Common myeloid progenitor, CD34-positive (primary cell): ENCODE results near the gene CYS1.
A peak's percentile ranks its signal among the peaks of the same experiment; 100 is the strongest.

ENCODE experiments used
- CTCF ChIA-PET: fragments of 350-600 bp; sonication (Branson Sonifier 250); formaldehyde crosslinking; loops from one replicate; lab custom pipeline; 2021; ENCODE audit warnings: antibody characterized with exemption; lab: Charles Lee
- POLR2A ChIA-PET: fragments of 350-600 bp; sonication (Branson Sonifier 250); formaldehyde crosslinking; loops from one replicate; lab custom pipeline; 2021; ENCODE audit warnings: antibody characterized with exemption; lab: Charles Lee
- DNase-seq, 3 donors: peaks; one replicate each; pipeline versions ENCODE4 v3.0.0 to v3.0.0-alpha.2; 2013
- H3K27ac ChIP-seq, 2 experiments: 1 replicate in 1 of 2; 2 replicates in 1 of 2; pipeline ENCODE4 v1.7.0; 2013; ENCODE audit warnings: inconsistent platforms in 2 of 2, low read length in 2 of 2, mild to moderate bottlenecking in 2 of 2, low read depth in 1 of 2, moderate library complexity in 1 of 2; ENCODE audit not compliant: severe bottlenecking in 2 of 2, insufficient read depth in 1 of 2, poor library complexity in 1 of 2
- H3K27me3 ChIP-seq, 5 experiments: replicated peaks in 2 of 5; 1 replicate in 3 of 5; 2 replicates in 2 of 5; pipeline versions ENCODE4 v1.6.1 to v1.7.0; 2013; ENCODE audit warnings: low read length in 4 of 5, mild to moderate bottlenecking in 2 of 5, moderate library complexity in 2 of 5, inconsistent platforms in 1 of 5; ENCODE audit not compliant: insufficient read depth in 5 of 5, control insufficient read depth in 4 of 5
- H3K36me3 ChIP-seq, 4 experiments: 1 replicate in 2 of 4; 2 replicates in 2 of 4; pipeline versions ENCODE4 v1.6.1 to v1.7.0; 2013; ENCODE audit warnings: low read length in 3 of 4, control low read depth in 1 of 4, mild to moderate bottlenecking in 1 of 4; ENCODE audit not compliant: control insufficient read depth in 4 of 4, insufficient read depth in 4 of 4
- H3K4me1 ChIP-seq, 4 experiments: 1 replicate in 3 of 4; 2 replicates in 1 of 4; pipeline versions ENCODE4 v1.6.1 to v1.7.1; 2013; ENCODE audit warnings: low read length in 3 of 4, mild to moderate bottlenecking in 3 of 4, control low read depth in 1 of 4, inconsistent platforms in 1 of 4, moderate library complexity in 1 of 4; ENCODE audit not compliant: control insufficient read depth in 4 of 4, insufficient read depth in 4 of 4; ENCODE audit errors: control extremely low read depth in 1 of 4
- H3K4me3 ChIP-seq, 7 experiments: 1 replicate in 4 of 7; 2 replicates in 3 of 7; pipeline versions ENCODE4 v1.5.1 to v1.7.0; 2013; ENCODE audit warnings: mild to moderate bottlenecking in 7 of 7, low read length in 6 of 7, moderate library complexity in 6 of 7, inconsistent platforms in 2 of 7, low read depth in 2 of 7, control low read depth in 1 of 7; ENCODE audit not compliant: insufficient read depth in 4 of 7, control insufficient read depth in 1 of 7; ENCODE audit errors: extremely low read depth in 1 of 7
- H3K9me3 ChIP-seq, 5 experiments: 1 replicate in 4 of 5; 2 replicates in 1 of 5; pipeline versions ENCODE4 v1.6.1 to v1.7.1; 2013; ENCODE audit warnings: low read length in 4 of 5, mild to moderate bottlenecking in 2 of 5, inconsistent platforms in 1 of 5, low read depth in 1 of 5, moderate library complexity in 1 of 5; ENCODE audit not compliant: control insufficient read depth in 4 of 5, insufficient read depth in 2 of 5; ENCODE audit errors: control extremely low read depth in 1 of 5
- WGBS: methylation state at CpG from one replicate; pipeline ENCODE4 v1.1.5; 2013; ENCODE audit not compliant: insufficient coverage; 5-methylcytosine and 5-hydroxymethylcytosine counted together

Gene CYS1

DNA sequence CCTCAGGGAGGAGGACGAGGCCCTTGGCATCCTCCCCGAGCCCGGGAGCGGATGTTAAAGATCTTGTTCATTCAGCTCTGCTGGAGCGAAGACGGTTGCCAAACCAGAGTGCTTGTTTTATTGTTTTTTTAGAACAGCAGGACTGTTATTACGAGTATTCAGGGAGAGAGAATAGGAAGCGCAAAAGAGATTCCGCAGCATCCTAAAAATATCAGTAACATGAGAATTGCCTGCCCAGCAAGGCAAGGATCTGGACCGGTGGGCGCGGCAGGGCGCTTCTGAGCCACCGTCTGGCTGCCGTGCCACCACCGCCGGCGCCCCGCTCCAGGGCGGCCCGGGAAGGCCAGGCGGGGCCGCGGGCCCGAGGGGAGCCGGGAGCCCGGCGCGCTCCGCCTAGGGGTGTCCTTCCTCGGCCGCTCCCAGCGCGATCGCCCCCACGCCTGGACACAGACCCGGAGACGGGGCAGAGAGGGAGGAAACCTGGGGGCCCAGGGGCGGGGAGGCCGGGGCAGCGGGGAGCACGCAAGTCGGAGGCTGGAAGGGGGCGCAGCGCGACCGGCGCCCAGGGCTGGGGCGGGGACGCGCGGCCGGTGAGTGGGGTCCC, 843 bp downstream of the CYS1 start:
- no peaks in the 10 kb centered on the region for H3K9me3 ChIP-seq
- ChIA-PET POLR2A (no interaction called here), CTCF (interaction anchor here (1.1 to 14.4 kb wide), 5 partner anchors 10 to 46 kb away, joined by 3 to 130 read pairs (median 4); no protein-coding TSS in a partner anchor)
- peaks cover 2 to 20% (median 19%) of the 10 kb centered on the region in 4 experiments for H3K4me1 ChIP-seq
- WGBS: 2% methylated on average over 30 of the region's 53 CpGs
- peak overlapping the region in 5 of 7 experiments; percentile 30 to 63 (median 53) for H3K4me3 ChIP-seq
- peak in 2 of 3 donors; percentile 25 to 43 for DNase-seq
- peaks cover 2 to 96% (median 44%) of the 10 kb centered on the region in 5 experiments for H3K27me3 ChIP-seq
- H3K27ac ChIP-seq: no peak overlapping the region
- no peaks in the 10 kb centered on the region for H3K36me3 ChIP-seq

DNA sequence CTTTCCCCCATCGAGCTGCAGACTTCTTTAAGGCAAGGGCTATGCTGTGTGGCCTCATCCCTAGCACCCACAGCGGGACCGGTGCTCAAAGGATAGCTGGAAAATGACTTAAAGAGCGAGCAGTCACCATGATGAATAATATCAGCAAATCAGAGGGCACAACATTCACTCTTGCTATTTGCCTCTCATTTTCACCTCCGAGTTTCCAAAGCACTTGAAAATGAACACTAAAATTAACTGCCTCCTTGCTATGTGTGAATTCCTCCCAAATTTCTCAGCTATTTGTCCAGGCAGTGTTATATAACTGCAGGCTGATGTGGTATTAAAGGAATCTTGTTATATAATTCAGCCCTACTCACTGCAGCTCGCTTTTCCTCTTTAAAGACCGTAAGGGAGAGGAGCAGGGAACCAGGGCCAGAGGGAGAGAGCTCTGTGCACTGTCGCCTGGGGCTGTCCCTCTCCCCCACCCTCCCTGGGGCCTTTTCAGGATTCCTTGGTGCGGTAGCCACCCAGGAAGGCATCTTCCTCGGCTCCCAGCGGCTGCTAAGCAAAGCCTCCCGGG, 1.4 kb downstream of the CYS1 start:
- ChIA-PET POLR2A (no interaction called here), CTCF (interaction anchor here (1.1 to 14.4 kb wide), 5 partner anchors 11 to 46 kb away, joined by 3 to 130 read pairs (median 4); no protein-coding TSS in a partner anchor)
- H3K9me3 ChIP-seq: no peaks in the 10 kb centered on the region
- no peaks in the 10 kb centered on the region for H3K36me3 ChIP-seq
- peak overlapping the region in 2 of 7 experiments; percentile 60 to 63 for H3K4me3 ChIP-seq
- peaks cover 2 to 96% (median 41%) of the 10 kb centered on the region in 5 experiments for H3K27me3 ChIP-seq
- no peak overlapping the region for H3K27ac ChIP-seq
- DNase-seq: no peak
- WGBS: 30% methylated on average over 11 of the region's 12 CpGs
- H3K4me1 ChIP-seq: peaks cover 2 to 20% (median 19%) of the 10 kb centered on the region in 4 experiments

DNA sequence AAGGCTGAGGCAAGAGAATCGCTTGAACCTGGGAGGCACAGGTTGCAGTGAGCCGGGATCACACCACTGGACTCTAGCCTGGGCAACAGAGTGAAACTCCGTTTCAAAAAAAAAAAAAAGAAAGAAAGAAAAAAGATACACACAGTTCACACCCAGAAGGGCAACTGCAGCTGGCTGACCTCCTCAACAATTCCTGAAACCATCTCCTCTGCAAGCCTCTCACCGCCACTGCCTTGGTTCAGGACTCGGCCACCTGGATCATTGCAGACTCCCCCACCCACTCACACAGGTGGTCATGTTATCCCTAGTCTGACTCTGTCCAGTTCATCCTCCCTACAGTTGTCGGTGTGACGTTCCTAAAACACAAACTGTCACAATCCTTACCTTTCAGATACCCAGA, 2.2 kb downstream of the CYS1 start:
- no peak overlapping the region for H3K4me3 ChIP-seq
- no peaks in the 10 kb centered on the region for H3K9me3 ChIP-seq
- no peak for DNase-seq
- POLR2A ChIA-PET: no interaction called here
- H3K27ac ChIP-seq: no peak overlapping the region
- H3K36me3 ChIP-seq: no peaks in the 10 kb centered on the region
- 83% methylated on average over 4 of the region's 7 CpGs for WGBS
- H3K27me3 ChIP-seq: peaks cover 2 to 96% (median 34%) of the 10 kb centered on the region in 5 experiments
- CTCF ChIA-PET: interaction anchor here (1.1 to 14.4 kb wide), 3 partner anchors 12 to 20 kb away, joined by 4 to 130 read pairs (median 23); no protein-coding TSS in a partner anchor
- H3K4me1 ChIP-seq: peaks cover 2 to 20% (median 19%) of the 10 kb centered on the region in 4 experiments

DNA sequence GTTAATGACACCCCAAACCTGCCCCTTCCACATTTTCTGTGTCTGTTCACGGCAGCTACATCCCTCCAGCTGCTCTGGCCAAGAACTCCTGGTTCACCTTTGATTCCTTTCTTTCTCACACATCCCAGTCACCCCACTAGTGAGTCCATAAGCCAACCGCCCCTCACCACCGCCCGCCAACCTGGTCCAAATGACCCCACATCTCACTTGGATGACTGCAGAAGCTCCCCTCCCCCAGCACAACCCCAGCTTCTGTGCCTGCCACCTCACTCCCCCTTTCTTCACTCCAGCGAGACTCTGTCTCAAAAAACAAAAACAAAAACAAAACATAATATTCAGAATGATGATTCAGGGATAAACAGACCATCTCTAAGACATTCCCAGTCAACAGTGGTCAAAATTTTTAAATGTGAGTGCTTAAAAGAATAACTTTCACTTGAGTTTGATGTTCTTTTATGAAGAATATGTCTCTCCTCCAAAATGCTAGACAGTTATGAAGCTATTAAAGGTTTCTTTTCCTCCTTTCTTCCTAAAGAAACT, 3.2 kb downstream of the CYS1 start:
- WGBS: 82% methylated on average over 4 of the region's 5 CpGs
- no peaks in the 10 kb centered on the region for H3K9me3 ChIP-seq
- peaks cover 2 to 23% (median 20%) of the 10 kb centered on the region in 4 experiments for H3K4me1 ChIP-seq
- H3K4me3 ChIP-seq: no peak overlapping the region
- no peak for DNase-seq
- no peak overlapping the region for H3K27ac ChIP-seq
- H3K36me3 ChIP-seq: no peaks in the 10 kb centered on the region
- peaks cover 2 to 92% (median 33%) of the 10 kb centered on the region in 5 experiments for H3K27me3 ChIP-seq
- ChIA-PET POLR2A (interaction anchor here (0.5 kb wide), 1 partner anchor 341 kb away, joined by 3 read pairs; no protein-coding TSS in a partner anchor), CTCF (interaction anchor here (0.6 to 14.4 kb wide), 5 partner anchors 9 to 740 kb away, joined by 3 to 130 read pairs (median 4); no protein-coding TSS in a partner anchor)

DNA sequence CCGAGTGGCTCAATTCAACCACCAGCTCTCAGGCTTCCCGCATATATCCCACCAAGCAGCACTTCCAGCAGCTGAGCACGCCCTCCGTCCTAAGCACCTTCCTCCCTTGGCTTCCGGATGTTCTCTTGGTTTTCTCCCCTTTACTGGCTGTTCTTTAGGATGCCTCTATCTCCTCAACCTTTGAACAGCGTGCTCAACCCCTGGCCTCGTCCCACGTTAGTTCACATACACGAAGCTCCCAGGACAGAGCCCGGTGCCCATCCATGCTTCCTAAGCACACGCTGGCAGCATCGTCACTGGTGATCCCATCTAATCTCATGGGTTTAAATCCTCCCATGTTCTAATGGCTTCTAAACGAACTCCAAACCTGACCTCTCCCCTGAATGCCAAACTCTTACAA, 3.7 kb downstream of the CYS1 start:
- Histone ChIP-seq H3K4me3 (no peak overlapping the region), H3K4me1 (peaks cover 2 to 23% (median 20%) of the 10 kb centered on the region in 4 experiments), H3K27ac (no peak overlapping the region), H3K9me3 (no peaks in the 10 kb centered on the region), H3K36me3 (no peaks in the 10 kb centered on the region), H3K27me3 (peaks cover 2 to 86% (median 33%) of the 10 kb centered on the region in 5 experiments)
- DNase-seq: no peak
- ChIA-PET CTCF (interaction anchor here (1.3 to 14.4 kb wide), 3 partner anchors 8 to 21 kb away, joined by 4 to 130 read pairs (median 23); no protein-coding TSS in a partner anchor), POLR2A (no interaction called here)
- WGBS: 74% methylated on average over 13 of the region's 13 CpGs

DNA sequence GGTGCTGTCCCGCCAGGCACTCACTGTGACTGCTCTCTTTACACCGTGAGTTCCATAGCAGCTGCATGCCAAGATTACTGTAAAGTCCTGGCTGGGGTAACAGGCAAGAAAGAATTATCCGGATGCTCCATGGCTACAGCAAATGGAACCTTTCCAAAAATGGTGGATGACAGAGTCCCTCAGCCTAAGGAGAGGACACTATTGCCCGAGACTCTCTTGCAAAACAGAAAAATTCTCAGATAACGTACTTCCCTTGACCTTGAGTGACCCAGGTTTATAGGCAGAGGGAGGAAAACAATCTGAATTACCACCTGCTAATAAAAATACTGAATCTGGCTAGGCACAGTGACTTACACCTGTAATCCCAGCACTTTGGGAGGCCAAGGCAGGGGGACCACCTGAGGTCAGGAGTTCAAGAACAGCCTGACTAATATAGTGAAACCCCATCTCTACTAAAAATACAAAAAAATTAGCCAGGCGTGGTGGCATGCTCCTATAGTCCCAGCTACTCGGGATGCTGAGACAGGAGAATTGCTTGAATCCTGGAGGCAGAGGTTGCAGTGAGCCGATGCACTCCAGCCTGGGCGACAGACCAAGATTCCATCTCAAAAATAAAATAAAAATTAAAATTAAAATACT, 4.5 kb downstream of the CYS1 start:
- ChIA-PET CTCF (interaction anchor here (2.6 to 14.4 kb wide), 5 partner anchors 9 to 21 kb away, joined by 7 to 130 read pairs (median 43); no protein-coding TSS in a partner anchor), POLR2A (no interaction called here)
- H3K36me3 ChIP-seq: no peaks in the 10 kb centered on the region
- no peak overlapping the region for H3K4me3 ChIP-seq
- H3K9me3 ChIP-seq: no peaks in the 10 kb centered on the region
- WGBS: 59% methylated on average over 5 of the region's 9 CpGs
- H3K27me3 ChIP-seq: peaks cover 2 to 78% (median 31%) of the 10 kb centered on the region in 5 experiments
- peaks cover 0 to 16% (median 14%) of the 10 kb centered on the region in 4 experiments for H3K4me1 ChIP-seq
- no peak overlapping the region for H3K27ac ChIP-seq
- no peak for DNase-seq
